HFFc6 (cell line): Measurements from ENCODE around the gene OAS3. TPM values are rescaled to one million over a fixed set of nuclear protein-coding genes. Genes with fewer than 3 reads are reported as not detected.

ENCODE experiments used
- DNase-seq: peaks from one replicate; pipeline ENCODE4 v3.0.0-alpha.2; 2018
- H3K27ac Mint-ChIP-seq: 2 replicates; pipeline ENCODE4 v1.8.0; 2020; ENCODE audit warnings: mild to moderate bottlenecking, mixed read lengths
- H3K27me3 Mint-ChIP-seq: 2 replicates; pipeline ENCODE4 v1.8.0; 2021; ENCODE audit warnings: mild to moderate bottlenecking, moderate library complexity, mixed read lengths; ENCODE audit not compliant: insufficient read depth
- H3K36me3 Mint-ChIP-seq: 2 replicates; pipeline ENCODE4 v1.8.0; 2021; ENCODE audit warnings: low read depth, mixed read lengths
- H3K4me1 Mint-ChIP-seq: 2 replicates; pipeline ENCODE4 v1.8.0; 2020; ENCODE audit warnings: low read depth, mixed read lengths
- H3K4me3 Mint-ChIP-seq: 2 replicates; pipeline ENCODE4 v1.8.0; 2020; ENCODE audit warnings: mild to moderate bottlenecking, moderate library complexity, mixed read lengths
- H3K9me3 Mint-ChIP-seq: 2 replicates; pipeline ENCODE4 v1.8.0; 2020; ENCODE audit warnings: mild to moderate bottlenecking, mixed read lengths
- total RNA-seq, 6 experiments: library from RNA; stranded (reverse); fragmentation: NEBNext Ultra II Directional; extraction: Animal tissue kit (Norgen Biotek cat#: 25700); gene quantifications; 2 replicates in 1 of 6; 3 replicates in 5 of 6; pipeline ENCODE4 v1.2.3, GENCODE V29; 2021
- TF ChIP-seq, protein P1 (sequence below): fragments of 200-600 bp; sonication (generic); IDR thresholded peaks from 2 replicates; pipeline ENCODE4 v1.5.0; 2021; ENCODE audit warnings: antibody characterized with exemption, mild to moderate bottlenecking

The OAS3 gene
- total RNA-seq, 6 experiments from 2014 or later: 3.3 to 11.3 (median 9.0) TPM

DNA sequence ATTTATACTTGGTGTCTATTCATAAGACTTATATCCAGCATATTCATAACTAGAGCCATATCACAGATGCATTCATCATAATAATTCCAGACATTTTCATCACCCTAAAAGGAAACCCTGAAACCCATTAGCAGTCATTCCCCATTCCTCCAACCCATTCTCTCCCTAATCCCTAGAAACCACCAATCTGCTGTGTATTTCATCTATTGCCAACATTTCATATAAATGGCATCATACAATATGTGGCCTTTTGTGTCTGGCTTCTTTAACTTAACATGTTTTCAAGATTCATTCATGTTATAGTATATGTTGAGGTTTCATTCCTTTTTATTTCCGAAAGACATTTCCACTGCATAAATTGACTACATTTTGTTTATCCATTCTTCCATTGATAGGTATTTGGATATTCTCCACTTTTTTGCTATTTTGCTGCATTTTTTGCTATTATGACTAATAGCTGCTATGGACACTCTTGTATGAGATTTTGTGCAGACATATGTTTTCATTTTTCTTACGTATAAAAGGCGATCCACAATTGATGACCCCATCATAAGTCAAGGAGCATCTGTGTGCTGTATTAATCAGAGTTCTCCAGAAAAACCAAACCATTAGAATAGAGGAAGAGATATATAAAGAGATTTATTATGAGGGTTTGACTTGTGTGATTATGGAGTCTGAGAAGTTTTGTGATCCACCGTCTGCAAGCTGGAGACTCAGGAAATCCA, 34.9 kb downstream of the OAS3 start:
- Mint-ChIP-seq H3K27ac (no peak overlapping the region), H3K36me3 (no peaks in the 10 kb centered on the region), H3K4me3 (no peak overlapping the region), H3K27me3 (peaks cover 2% of the 10 kb centered on the region; the same call in 1 of the 2 replicates), H3K4me1 (no peaks in the 10 kb centered on the region; the same call in 1 of the 2 replicates), H3K9me3 (no peaks in the 10 kb centered on the region; the same call in 1 of the 2 replicates)
- no peak for DNase-seq
- TF ChIP-seq, protein P1, sequence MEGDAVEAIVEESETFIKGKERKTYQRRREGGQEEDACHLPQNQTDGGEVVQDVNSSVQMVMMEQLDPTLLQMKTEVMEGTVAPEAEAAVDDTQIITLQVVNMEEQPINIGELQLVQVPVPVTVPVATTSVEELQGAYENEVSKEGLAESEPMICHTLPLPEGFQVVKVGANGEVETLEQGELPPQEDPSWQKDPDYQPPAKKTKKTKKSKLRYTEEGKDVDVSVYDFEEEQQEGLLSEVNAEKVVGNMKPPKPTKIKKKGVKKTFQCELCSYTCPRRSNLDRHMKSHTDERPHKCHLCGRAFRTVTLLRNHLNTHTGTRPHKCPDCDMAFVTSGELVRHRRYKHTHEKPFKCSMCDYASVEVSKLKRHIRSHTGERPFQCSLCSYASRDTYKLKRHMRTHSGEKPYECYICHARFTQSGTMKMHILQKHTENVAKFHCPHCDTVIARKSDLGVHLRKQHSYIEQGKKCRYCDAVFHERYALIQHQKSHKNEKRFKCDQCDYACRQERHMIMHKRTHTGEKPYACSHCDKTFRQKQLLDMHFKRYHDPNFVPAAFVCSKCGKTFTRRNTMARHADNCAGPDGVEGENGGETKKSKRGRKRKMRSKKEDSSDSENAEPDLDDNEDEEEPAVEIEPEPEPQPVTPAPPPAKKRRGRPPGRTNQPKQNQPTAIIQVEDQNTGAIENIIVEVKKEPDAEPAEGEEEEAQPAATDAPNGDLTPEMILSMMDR: no peak

GRCh38 chr12:112973818-112974231, 35.6 kb downstream of the OAS3 start:
- no peak overlapping the region for H3K27ac Mint-ChIP-seq
- H3K36me3 Mint-ChIP-seq: no peaks in the 10 kb centered on the region
- peaks cover 2% of the 10 kb centered on the region for H3K27me3 Mint-ChIP-seq
- no peak overlapping the region for H3K4me3 Mint-ChIP-seq
- no peak for DNase-seq
- TF ChIP-seq, protein P1: no peak
- no peaks in the 10 kb centered on the region; the same call in 1 of the 2 replicates for H3K9me3 Mint-ChIP-seq
- H3K4me1 Mint-ChIP-seq: peaks cover 6% of the 10 kb centered on the region

DNA sequence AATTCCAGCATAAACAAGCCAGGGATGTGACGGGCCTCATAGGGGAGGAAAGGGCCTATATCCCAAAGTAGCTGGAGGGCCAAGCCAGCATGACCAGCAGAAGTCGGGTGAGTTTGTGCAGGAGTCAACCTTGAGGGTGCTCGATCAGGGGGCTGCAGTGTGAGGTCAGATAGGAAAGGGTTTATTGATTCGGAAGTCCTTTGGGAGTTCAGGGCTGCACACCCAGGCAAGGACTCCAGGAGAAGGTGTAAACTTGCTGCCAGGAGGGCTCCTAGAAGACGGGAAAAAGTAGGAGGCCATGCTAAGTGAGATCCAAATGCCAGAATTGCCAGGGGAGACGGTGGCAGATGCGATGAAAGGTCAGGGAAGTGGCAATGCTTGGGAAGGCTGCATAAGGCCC, 36.6 kb downstream of the OAS3 start:
- H3K9me3 Mint-ChIP-seq: no peaks in the 10 kb centered on the region; the same call in 1 of the 2 replicates
- TF ChIP-seq, protein P1: no peak
- H3K4me3 Mint-ChIP-seq: no peak overlapping the region
- H3K27ac Mint-ChIP-seq: no peak overlapping the region
- H3K36me3 Mint-ChIP-seq: no peaks in the 10 kb centered on the region
- peaks cover 2% of the 10 kb centered on the region for H3K27me3 Mint-ChIP-seq
- no peak for DNase-seq
- H3K4me1 Mint-ChIP-seq: peaks cover 6% of the 10 kb centered on the region

DNA sequence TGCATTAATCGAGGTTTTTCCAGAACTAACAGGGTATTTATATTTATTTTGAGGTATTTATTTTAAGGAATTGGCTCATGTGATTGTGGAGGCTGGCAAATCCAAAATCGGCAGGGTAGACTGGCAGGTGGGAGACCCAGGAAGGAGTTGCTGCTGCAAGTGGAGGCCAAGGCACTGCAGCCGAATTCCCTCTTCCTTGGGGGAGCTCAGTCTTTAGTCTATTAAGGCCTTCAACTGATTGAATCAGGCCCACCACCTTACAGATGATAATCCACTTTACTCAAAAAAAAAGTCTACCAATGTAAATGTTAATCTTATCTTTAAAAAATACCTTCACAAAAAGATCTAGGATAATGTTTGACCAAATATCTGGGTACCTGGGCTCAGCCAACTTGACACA, 38.9 kb downstream of the OAS3 start:
- DNase-seq: no peak
- Mint-ChIP-seq H3K27me3 (peaks cover 2% of the 10 kb centered on the region), H3K36me3 (no peaks in the 10 kb centered on the region), H3K4me1 (peaks cover 6% of the 10 kb centered on the region), H3K27ac (no peak overlapping the region), H3K4me3 (no peak overlapping the region), H3K9me3 (no peaks in the 10 kb centered on the region)
- TF ChIP-seq, protein P1: no peak

GRCh38 chr12:112977641-112978040, 39.4 kb downstream of the OAS3 start:
- Mint-ChIP-seq H3K4me3 (peak overlapping the region; percentile 83), H3K27me3 (peaks cover 2% of the 10 kb centered on the region), H3K36me3 (no peaks in the 10 kb centered on the region), H3K4me1 (peaks cover 6% of the 10 kb centered on the region), H3K27ac (peak overlapping the region; percentile 68), H3K9me3 (no peaks in the 10 kb centered on the region)
- no peak for DNase-seq
- TF ChIP-seq, protein P1: 0 out of 2 replicates have a peak, but pooled peaks have one; percentile 10
